Transverse colon (tissue), 4 donors: Measurements from ENCODE around the gene LAMP5.

ENCODE experiments used
- CTCF ChIP-seq, 5 experiments: fragments of 200-600 bp in 3 of 5; fragments of 450-650 bp in 2 of 5; sonication (generic) in 3 of 5; IDR thresholded peaks; 1 replicate in 2 of 5; 2 replicates in 3 of 5; pipeline ENCODE4 v1.5.1; 2016 to 2017; ENCODE audit warnings: antibody characterized with exemption in 5 of 5, inconsistent platforms in 3 of 5, mild to moderate bottlenecking in 2 of 5, moderate library complexity in 1 of 5
- EP300 ChIP-seq: sonication (generic); formaldehyde crosslinking; IDR thresholded peaks from one replicate; pipeline ENCODE4 v1.6.1; 2017; ENCODE audit warnings: antibody characterized with exemption, low read depth
- POLR2A ChIP-seq: fragments of 450-650 bp; IDR thresholded peaks from one replicate; pipeline ENCODE4 v1.6.1; 2016; ENCODE audit warnings: antibody characterized with exemption, mild to moderate bottlenecking, moderate library complexity
- POLR2AphosphoS5 ChIP-seq, 3 donors: sonication (generic); formaldehyde crosslinking; IDR thresholded peaks; one replicate each; pipeline ENCODE4 v1.6.1; 2016; ENCODE audit warnings: antibody characterized with exemption in 3 of 3

- TF ChIP-seq POLR2AphosphoS5 (IDR thresholded peaks at IDR 0.05) (no peak), CTCF (IDR thresholded peaks at IDR 0.05) (no peak), POLR2A (no peak), EP300 (no peak)
Observed at GRCh38 chr20:9571783-9572182, 57.4 kb downstream of the LAMP5 start.
